Skeletal muscle cell (primary cell): ENCODE data around the gene CTAGE9.
A peak's percentile ranks its signal among the peaks of the same experiment; 100 is the strongest.
"Not testable (repeated sequence)": the region's sequence is repeated elsewhere in the genome, so short reads cannot be mapped to it uniquely, and the experiment has no call there.

Experiments
- DNase-seq: peaks from one replicate; pipeline ENCODE4 v3.0.0-alpha.2; 2010; ENCODE audit warnings: low read depth
- H3K4me3 ChIP-seq: 2 replicates; pipeline ENCODE4 v1.5.1; 2011; ENCODE audit warnings: low read depth, mild to moderate bottlenecking, control low read depth, low read length, moderate library complexity

Gene CTAGE9

DNA sequence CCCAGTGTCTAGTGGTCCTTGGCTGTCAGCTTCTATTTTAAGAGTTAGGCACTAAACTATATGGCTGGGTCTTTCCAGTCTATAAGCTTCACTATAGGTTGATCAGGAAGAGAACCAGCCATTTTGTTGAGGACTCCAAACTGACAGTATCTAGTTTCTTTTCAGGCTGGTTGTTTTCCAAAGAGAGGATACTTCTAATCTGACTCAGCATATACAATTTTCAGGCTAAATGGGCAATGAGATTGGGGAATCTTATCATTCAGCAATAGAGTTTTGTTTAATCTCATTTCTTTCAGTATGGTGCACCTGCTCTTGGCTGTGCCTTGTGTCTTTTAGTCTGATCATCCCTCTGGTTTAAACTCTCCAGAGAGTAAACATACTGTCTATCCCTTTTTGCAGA is 20.4 kb upstream of the CTAGE9 start:
- no peak overlapping the region for H3K4me3 ChIP-seq
- DNase-seq, result no peak

DNA sequence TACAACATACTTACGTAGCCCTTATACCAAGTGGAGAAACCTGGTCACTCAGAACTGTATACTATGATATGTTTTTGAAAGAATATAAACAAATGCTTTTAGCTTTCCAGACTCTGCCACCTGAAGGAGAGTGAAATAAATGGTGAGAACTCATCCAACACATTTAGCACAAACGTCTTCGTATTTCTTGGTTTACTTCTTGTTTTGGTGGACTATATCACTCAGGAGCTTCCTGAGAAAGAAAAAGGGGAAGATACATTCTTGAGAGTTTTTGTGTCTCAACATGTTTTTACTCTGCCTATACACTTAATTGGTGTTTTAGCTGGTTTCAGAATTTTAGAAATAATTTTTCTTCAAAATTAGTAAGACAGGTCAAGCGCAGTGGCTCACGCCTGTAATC is 19.4 kb upstream of the CTAGE9 start:
- H3K4me3 ChIP-seq, result no peak overlapping the region
- no peak for DNase-seq

GRCh38 chr6:131729550-131729949 is 18.7 kb upstream of the CTAGE9 start:
- no peak for DNase-seq
- H3K4me3 ChIP-seq, result no peak overlapping the region

GRCh38 chr6:131728296-131728939 is 17.6 kb upstream of the CTAGE9 start:
- H3K4me3 ChIP-seq, result no peak overlapping the region
- DNase-seq, result peak; percentile 2

DNA sequence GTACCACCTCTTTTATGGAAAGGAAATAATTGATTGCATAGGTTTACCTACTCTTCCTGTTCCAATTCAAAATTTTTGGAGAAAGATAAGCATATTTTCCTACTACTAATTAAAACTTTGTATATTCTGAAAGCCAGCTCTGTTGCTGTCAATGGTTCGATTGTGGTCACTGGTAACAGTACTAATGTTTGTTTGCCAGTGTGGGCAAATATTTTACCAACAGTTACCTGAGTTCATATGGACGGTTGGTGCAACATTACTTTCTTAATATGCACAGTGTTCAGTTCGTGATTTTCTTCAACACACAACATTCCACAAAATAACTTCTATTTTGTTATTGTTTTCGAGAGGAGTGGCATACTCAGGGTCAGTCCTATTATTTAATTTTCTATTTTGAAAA is 17.1 kb upstream of the CTAGE9 start:
- DNase-seq, result no peak
- H3K4me3 ChIP-seq, result no peak overlapping the region

DNA sequence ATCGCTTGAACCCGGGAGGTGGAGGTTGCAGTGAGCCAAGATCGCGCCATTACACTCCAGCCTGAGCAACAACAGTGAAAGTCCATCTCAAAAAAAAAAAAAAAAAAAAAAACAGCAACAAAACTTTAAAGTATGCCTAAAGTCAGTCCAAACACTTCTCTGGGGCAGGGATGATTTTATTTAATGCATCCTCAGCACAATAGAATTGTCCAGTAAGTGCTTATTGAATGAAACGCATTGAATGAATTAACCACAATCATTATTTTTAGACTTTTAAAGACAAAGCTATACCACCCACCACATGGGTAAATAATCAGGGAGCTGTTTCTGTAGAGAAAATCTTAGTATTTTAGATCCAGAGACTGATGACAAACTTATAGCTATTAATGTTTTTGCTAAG is 16.6 kb upstream of the CTAGE9 start:
- H3K4me3 ChIP-seq, result no peak overlapping the region
- DNase-seq, result no peak

- DNase-seq, result no peak
- H3K4me3 ChIP-seq, result no peak overlapping the region
Observed at GRCh38 chr6:131724114-131724513, 13.3 kb upstream of the CTAGE9 start.

DNA sequence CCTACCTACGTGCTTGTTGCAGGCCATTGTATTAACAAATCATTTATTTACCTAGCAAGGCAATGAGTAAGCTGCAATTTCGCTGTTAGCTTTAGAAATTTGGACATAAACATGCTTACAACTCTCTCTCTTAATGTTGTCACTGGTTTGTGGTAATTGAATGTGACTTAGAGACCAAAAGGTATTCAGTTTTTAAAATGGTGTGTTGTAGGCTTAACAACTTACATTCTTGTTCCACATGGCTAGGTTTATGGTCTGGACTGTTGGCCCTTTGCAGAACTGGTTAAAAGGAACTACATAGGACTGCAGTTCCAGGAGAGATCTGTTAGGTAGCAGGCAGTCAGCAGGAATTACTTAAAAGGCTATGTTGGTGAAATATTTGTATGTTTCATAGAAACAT is 10.3 kb upstream of the CTAGE9 start:
- no peak for DNase-seq
- H3K4me3 ChIP-seq, result no peak overlapping the region

GRCh38 chr6:131717836-131718542 is 7.2 kb upstream of the CTAGE9 start:
- H3K4me3 ChIP-seq, result no peak overlapping the region
- no peak for DNase-seq

DNA sequence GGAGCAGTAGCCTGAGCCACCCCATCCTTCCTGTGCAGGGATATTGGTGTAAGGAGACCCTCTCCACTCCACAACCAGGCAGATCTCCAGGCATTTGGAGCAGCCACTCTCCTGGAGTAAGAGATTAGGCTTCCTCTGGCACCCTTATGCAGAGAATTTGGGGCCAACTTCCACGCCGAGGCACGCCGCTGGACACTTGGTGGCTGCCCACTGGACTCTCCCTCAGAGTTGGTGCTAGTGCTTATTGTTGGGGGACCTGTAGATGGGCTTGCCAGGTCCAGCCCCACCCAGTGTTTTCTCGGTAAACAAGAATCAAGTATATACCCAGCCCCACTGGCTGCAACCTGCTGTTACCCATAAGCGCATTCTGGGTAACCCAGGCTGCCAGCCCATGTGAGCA is 4.8 kb upstream of the CTAGE9 start:
- not testable (repeated sequence) for DNase-seq, H3K4me3 ChIP-seq

- DNase-seq, result not testable (repeated sequence)
Observed at GRCh38 chr6:131703905-131704304, 6.9 kb downstream of the CTAGE9 start.

GRCh38 chr6:131700851-131701250 is 10.0 kb downstream of the CTAGE9 start:
- H3K4me3 ChIP-seq, DNase-seq: not testable (repeated sequence)

More at GRCh38 chr6:131703905-131704304, 6.9 kb downstream of the CTAGE9 start:
- H3K4me3 ChIP-seq, result not testable (repeated sequence)

DNA sequence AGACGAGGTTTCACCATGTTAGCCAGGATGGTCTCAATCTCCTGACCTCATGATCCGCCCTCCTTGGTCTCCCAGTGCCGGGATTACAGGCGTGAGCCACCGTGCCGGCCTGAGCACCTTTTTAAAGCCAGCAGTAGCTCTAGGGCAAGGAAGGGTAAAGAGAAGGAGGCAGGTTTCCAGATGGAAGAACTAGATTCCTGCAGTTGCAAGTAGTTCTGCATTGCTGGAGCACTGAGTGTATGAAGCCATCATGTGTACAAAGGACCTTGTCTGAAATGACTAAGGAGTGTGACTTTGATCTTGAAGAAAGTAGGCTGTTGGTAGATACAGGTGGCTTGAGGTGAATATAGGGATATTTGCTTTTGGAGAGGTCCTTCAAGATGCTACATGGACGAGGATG is 13.9 kb downstream of the CTAGE9 start:
- H3K4me3 ChIP-seq, result no peak overlapping the region
- DNase-seq, result no peak

DNA sequence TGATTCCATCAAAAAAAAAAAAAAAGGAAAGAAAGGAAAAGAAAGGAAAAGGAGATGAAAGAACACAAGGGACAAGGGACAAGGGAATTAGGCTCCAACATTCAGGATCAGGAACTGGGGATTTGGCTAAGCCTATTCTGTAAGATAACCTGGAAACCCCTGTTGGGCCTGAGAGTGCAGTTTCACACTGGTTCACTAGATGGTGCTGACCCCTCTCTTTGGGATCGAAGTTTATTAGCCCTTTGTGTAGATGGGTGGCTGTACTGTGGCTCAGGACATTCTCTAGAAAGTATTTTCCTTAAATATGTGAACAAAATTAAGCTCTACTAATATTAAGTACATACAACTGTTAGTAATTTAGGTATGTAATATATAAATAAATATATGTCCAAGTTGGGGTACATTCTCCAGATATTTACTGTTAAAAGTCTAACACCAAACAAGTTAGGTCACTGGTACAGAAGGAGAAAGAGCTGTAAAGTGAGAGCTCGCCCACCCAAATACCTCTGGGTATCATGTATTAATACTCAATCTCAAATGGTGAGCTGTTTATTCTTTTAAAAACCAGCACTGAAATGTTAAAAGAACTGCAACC is 15.9 kb downstream of the CTAGE9 start:
- DNase-seq, result no peak
- no peak overlapping the region for H3K4me3 ChIP-seq

- no peak for DNase-seq
- no peak overlapping the region for H3K4me3 ChIP-seq
Observed at GRCh38 chr6:131693384-131693783, 17.4 kb downstream of the CTAGE9 start.

DNA sequence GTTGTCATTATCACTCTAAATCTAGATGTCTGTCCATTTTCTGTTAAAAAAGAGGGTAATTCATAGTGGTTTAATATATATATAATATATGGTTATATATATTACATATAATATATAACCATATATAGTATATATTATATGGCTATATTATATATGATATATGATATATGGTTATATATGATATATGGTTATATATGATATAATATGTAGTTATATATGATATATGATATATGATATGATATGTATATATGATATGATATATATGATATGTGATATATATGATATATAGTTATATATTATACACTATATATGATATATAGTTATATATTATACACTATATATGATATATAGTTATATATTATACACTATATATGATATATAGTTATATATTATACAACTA is 18.2 kb downstream of the CTAGE9 start:
- H3K4me3 ChIP-seq, result no peak overlapping the region

GRCh38 chr6:131692031-131692430 is 18.8 kb downstream of the CTAGE9 start:
- H3K4me3 ChIP-seq, result no peak overlapping the region
- DNase-seq, result no peak

More for the DNA sequence above, 18.2 kb downstream of the CTAGE9 start:
- no peak for DNase-seq

DNA sequence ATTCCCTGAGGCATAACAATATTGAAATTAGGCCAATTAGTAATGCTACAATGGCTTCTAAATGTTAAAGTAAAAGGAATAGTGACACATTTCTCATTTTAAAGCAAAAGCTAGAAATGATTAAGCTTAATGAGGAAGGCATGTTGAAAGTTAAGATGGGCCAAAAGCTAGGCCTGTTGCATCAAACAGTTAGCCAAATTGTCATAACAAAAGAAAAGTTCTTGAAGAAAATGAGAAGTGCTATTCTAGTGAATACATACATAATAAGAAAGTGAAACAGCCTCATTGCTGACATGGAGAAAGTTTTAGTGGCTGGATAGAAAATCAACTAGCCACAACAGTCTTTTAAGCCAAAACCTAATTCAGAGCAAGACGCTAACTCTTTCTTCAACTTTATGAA is 22.5 kb downstream of the CTAGE9 start:
- DNase-seq, result no peak

DNA sequence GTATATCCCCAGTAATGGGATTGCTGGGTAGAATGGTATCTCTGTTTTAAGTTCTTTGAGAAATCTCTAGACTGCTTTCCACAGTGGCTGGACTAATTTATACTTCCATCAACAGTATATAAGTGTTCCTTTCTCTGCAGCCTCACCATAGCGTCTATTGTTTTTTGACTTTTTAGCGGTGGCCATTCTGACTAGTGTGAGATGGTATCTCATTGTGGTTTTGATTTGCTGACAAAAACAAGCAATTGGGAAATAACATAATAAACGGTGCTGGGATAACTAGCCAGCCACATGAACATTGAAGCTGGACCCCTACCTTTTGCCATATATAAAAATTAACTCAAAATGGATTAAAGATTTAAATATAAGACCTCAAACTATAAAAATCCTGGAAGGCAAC is 23.8 kb downstream of the CTAGE9 start:
- no peak for DNase-seq

More for the DNA sequence above, 22.5 kb downstream of the CTAGE9 start:
- H3K4me3 ChIP-seq, result no peak overlapping the region

DNA sequence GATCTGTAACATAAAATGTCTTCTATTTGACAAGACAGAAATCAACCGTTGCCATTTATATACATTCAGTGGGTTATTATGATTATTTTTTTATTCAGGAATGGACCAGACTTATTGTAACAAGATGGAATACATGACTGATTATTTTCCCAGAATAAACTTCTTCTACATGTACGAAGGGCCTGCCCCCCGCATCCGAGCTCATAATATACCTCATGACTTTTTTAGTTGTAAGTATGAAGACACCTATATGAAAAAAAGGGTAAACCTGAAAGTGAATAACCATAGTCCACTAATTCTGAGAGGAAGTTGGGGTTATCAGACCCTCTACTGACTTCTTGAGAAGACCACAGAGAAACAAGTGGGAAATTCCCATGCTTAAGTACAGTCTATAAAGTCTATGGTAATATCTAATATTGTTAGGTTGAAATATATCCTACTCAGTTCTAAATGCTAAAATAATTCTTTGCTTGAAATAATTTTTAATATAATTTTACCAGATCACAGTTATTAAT is 25.5 kb downstream of the CTAGE9 start:
- DNase-seq, result no peak

More for the DNA sequence above, 23.8 kb downstream of the CTAGE9 start:
- H3K4me3 ChIP-seq, result no peak overlapping the region

GRCh38 chr6:131683479-131683878 is 27.3 kb downstream of the CTAGE9 start:
- no peak overlapping the region for H3K4me3 ChIP-seq
- no peak for DNase-seq

More for the DNA sequence above, 25.5 kb downstream of the CTAGE9 start:
- no peak overlapping the region for H3K4me3 ChIP-seq
